GM18867 (cell line): Measurements from ENCODE around the gene TOMM7.
"Not testable (repeated sequence)": the region's sequence is repeated elsewhere in the genome, so short reads cannot be mapped to it uniquely, and the experiment has no call there.

Source experiments
- ATAC-seq: cut with Tn5 transposase; IDR thresholded peaks from one replicate; pipeline ENCODE4 v1.9.1; 2021; ENCODE audit warnings: mild to moderate bottlenecking, moderate library complexity; ENCODE audit not compliant: unreplicated experiment

The TOMM7 gene

DNA sequence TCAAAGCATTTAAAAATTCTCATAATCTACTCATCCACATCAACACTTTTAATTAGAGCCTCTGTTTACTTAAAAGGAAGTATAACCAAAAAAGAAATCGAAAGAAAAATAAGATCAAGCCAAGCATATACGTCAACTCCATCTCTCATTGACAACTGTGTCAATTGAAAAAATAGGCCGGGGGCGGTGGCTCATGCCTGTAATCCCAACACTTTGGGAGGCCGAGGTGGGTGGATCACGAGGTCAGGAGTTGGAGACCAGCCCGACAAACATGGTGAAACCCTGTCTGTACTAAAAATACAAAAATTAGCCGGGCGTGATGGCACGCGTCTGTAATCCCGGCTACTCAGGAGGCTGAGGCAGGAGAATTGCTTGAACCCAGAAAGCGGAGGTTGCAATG, 32.0 kb downstream of the TOMM7 start:
- ATAC-seq, result not testable (repeated sequence)

GRCh38 chr7:22787951-22788350, 34.7 kb downstream of the TOMM7 start:
- no peak for ATAC-seq

DNA sequence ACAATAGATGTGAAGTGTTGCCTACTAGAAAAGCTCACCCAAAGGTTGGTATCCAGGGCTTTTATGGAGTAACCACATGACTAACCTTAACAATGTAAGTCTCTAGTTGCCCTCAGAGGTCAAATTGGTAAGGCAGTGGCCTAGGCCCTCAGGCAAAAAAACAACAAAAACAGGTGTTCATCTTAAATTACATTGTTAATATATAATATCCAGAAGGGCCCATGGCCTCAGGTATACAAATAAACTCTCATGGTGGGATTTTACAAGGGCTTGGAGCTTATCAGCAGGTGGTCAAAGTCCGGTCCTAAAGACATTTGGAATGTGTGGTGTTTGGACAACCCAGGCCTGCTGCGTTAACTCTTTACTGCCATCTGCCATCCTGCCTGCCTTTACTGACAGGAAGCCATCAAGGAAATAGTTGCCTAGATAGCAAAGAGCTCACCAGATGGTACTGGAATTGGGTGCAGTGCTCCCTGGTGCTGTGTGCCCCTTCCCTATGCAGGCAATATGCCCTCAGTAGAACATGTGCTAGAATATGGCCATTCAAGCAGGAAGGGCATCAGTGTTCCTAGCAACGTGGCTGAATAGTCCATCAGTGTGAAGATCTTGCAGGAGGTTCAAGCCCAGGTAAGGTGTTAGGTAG, 36.2 kb downstream of the TOMM7 start:
- ATAC-seq, result no peak

DNA sequence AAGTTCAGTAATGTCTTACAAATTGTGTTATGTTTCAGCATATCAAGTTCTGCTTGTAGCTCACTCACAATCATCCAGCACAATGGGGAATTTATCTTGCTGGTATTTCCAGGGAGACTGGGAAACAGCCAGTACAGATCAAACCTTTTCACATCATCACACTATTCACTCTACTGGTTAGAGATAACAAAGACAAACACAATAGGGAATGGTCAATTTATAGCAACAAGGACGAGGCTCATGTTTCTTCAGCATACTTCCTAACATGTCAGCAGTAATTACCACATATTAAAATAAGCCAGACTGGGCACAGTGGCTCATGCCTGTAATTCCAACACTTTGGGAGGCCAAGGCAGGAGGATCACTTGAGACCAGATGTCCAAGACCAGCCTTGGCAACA, 38.3 kb downstream of the TOMM7 start:
- ATAC-seq, result no peak

DNA sequence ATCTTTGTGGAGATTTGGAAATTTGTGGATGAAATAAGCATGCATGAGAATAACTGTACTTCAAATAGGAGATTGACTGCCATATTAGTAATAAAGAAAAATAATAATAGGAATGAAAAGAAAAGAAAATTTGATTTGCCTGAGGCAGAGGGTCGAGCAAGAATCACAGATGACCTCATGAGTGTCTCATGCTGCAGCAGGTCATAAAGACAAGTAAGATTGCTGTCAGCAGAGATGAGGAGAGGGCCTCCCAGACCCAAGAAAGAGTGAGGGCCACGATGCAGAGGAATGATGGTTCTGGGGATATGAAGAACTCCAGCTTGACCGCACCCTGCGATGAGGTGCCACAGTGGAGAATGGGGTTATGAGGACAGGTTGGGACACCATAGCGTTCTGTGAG, 39.2 kb downstream of the TOMM7 start:
- ATAC-seq, result no peak

- ATAC-seq, result peak; percentile 90
Observed at GRCh38 chr7:22782616-22783232, 39.9 kb downstream of the TOMM7 start.

GRCh38 chr7:22781230-22781711, 41.4 kb downstream of the TOMM7 start:
- no peak for ATAC-seq

GRCh38 chr7:22779730-22780323, 42.8 kb downstream of the TOMM7 start:
- not testable (repeated sequence) for ATAC-seq

DNA sequence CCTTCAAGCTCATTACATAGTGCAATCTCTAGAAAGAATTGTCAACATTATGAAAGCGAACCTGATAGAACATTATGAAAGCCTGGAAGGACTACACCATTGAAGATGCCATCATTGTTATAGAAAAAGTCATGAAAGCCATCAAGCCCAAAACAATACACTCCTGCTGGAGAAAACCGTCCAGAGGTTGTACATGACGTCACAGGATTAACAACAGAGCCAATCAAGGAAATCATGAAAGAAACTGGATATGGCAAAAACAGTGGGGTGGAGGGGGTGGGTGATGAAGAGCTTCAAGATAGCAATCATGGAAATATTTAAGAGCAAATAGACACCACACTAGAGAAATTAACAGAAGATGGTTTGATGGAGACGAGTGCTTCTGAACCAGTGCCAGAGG, 45.7 kb downstream of the TOMM7 start:
- ATAC-seq, result no peak

GRCh38 chr7:22772885-22773284, 49.8 kb downstream of the TOMM7 start:
- no peak for ATAC-seq

DNA sequence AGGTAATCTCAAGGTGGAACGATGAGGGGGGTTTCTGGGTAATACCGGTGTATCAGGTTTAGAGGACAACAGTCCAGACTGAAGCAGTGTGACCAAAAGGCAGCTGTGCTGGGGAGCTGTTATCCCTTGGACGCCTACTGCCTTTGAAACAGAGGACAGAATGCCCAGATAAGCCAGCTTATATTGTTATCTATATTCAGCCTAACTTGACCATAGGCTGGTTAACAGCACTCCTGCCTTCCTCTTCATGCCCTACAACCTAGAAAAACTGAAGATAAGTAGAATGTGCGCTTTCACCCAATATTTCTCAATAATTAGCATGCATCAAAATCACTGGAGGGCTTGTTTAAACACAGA, 50.8 kb downstream of the TOMM7 start:
- ATAC-seq, result no peak

DNA sequence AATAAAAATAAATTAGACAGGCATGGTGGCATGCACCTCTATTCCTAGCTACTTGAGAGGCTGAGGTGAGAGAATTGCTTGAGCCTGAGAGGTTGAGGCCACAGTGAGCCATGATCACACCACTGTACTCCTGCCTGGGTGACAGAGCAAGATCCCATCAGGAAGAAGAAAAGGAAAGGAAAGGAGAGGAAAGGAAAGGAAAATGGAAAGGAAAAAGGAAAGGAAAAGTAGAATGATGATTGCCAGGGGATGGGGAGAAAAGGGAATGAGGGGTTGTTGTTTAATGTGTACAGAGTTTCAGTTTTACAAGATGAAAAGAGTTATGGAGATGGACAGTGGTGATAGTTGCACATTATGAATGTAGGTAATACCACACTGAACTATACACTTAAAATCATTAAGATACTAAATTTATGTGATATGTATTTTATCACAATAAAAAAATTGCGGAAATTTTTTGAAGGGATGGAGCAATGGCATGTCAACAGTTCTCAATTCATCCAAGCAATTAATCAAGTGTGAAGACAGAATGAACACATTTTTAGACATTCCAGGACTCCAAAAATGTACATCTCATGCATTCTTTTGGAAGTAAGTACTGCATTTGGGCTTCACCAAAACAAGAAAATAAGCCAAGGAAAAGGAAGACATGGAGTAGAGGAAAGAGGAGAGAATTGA, 51.3 kb downstream of the TOMM7 start:
- ATAC-seq, result no peak

DNA sequence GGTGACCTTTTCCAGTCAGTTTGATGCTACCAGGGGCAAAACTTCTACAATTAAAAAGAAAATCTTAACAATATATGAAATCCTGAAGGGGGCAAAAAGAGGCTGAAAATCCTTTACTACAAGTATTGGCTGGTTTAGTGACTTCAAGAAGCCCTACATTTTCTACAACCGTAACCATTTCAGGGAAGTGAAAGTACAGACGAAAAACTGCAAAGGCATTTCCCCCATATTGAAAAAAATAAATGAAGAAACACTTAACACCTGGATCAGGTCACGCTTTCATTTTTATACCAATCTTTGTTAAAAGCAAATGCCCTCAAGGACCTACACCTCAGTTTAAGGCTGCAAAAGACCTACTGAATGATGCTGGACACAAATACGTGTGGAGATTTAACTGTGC, 57.0 kb downstream of the TOMM7 start:
- ATAC-seq, result peak; percentile 90
